IMR-90 (cell line): Measurements from ENCODE around the gene TMEM170B. TPM values are rescaled to one million over a fixed set of nuclear protein-coding genes. Genes with fewer than 3 reads are reported as not detected.

Source experiments
- ATAC-seq: fragments of 200-7000 bp; cut with Tn5 transposase; 2 replicates; pipeline ENCODE4 v1.9.1; 2020; ENCODE audit warnings: low read depth, mild to moderate bottlenecking, moderate library complexity
- BruUV-seq: library from RNA; stranded (reverse); fragments of 400-500 nt; replicated peaks from 2 replicates; lab custom pipeline; 2021; lab: Mats Ljungman, UMichigan
- CTCF ChIA-PET: fragments of 300-600 bp; formaldehyde crosslinking; extraction: SDS; loops from one replicate; lab custom pipeline; 2021; ENCODE audit warnings: antibody characterized with exemption; lab: Yijun Ruan, JAX
- POLR2A ChIA-PET: fragments of 300-600 bp; sonication (Branson Sonifier 250); formaldehyde crosslinking; loops from one replicate; lab custom pipeline; 2022; ENCODE audit warnings: antibody characterized with exemption; ENCODE audit not compliant: unreplicated experiment; lab: Charles Lee
- DNase-seq: peaks from one replicate; pipeline ENCODE4 v3.0.0; 2013
- H2AFZ ChIP-seq: replicated peaks from 2 replicates; pipeline ENCODE3; 2013; ENCODE audit warnings: low read length, mild to moderate bottlenecking; ENCODE audit not compliant: poor library complexity
- H2AK5ac ChIP-seq: 2 replicates; pipeline ENCODE4 v1.6.1; 2013; ENCODE audit warnings: low read depth, low read length, inconsistent platforms
- H2AK9ac ChIP-seq: replicated peaks from 2 replicates; pipeline ENCODE3; 2013; ENCODE audit warnings: mild to moderate bottlenecking, low read depth, low read length, moderate library complexity; ENCODE audit not compliant: poor library complexity
- H2BK120ac ChIP-seq: 2 replicates; pipeline ENCODE4 v1.6.1; 2013; ENCODE audit warnings: low read depth, low read length, inconsistent platforms
- H2BK15ac ChIP-seq: 3 replicates; pipeline ENCODE4 v1.6.1; 2013; ENCODE audit warnings: low read depth, low read length, inconsistent platforms
- H2BK20ac ChIP-seq: 2 replicates; pipeline ENCODE4 v1.6.1; 2013; ENCODE audit warnings: low read depth, mild to moderate bottlenecking, inconsistent platforms, low read length, moderate library complexity
- H2BK5ac ChIP-seq: 2 replicates; pipeline ENCODE4 v1.6.1; 2013; ENCODE audit warnings: mild to moderate bottlenecking, low read depth, low read length, inconsistent platforms; ENCODE audit not compliant: poor library complexity, severe bottlenecking
- H3K14ac ChIP-seq: replicated peaks from 2 replicates; pipeline ENCODE4 v1.6.1; 2013; ENCODE audit warnings: low read depth, low read length, inconsistent platforms
- H3K18ac ChIP-seq: 2 replicates; pipeline ENCODE4 v1.6.1; 2013; ENCODE audit warnings: low read depth, low read length, control low read depth
- H3K23ac ChIP-seq: 2 replicates; pipeline ENCODE4 v1.6.1; 2013; ENCODE audit warnings: low read depth, low read length, inconsistent platforms
- H3K27ac ChIP-seq: 2 replicates; pipeline ENCODE4 v1.5.1; 2013; ENCODE audit warnings: mild to moderate bottlenecking, control low read depth, low read length; ENCODE audit not compliant: insufficient read depth
- H3K27me3 ChIP-seq: 2 replicates; pipeline ENCODE4 v1.6.1; 2013; ENCODE audit warnings: low read length; ENCODE audit not compliant: control insufficient read depth, insufficient read depth
- H3K36me3 ChIP-seq: 2 replicates; pipeline ENCODE4 v1.6.1; 2013; ENCODE audit warnings: low read length, mixed read lengths; ENCODE audit not compliant: control insufficient read depth, insufficient read depth
- H3K4ac ChIP-seq: 2 replicates; pipeline ENCODE4 v1.6.1; 2013; ENCODE audit warnings: low read depth, low read length, inconsistent platforms
- H3K4me1 ChIP-seq: 2 replicates; pipeline ENCODE4 v1.6.1; 2013; ENCODE audit warnings: low read length, mixed read lengths; ENCODE audit not compliant: control insufficient read depth, insufficient read depth
- H3K4me2 ChIP-seq: 2 replicates; pipeline ENCODE4 v1.6.1; 2013; ENCODE audit warnings: low read depth, mild to moderate bottlenecking, control low read depth, low read length, moderate library complexity
- H3K4me3 ChIP-seq: 2 replicates; pipeline ENCODE4 v1.5.1; 2013; ENCODE audit warnings: low read depth, mild to moderate bottlenecking, control low read depth, low read length, moderate library complexity; ENCODE audit not compliant: insufficient read depth
- H3K56ac ChIP-seq: 2 replicates; pipeline ENCODE4 v1.6.1; 2013; ENCODE audit warnings: low read length, inconsistent platforms; ENCODE audit not compliant: insufficient read depth; ENCODE audit errors: extremely low read depth
- H3K79me1 ChIP-seq, 2 experiments: 2 replicates each; pipeline ENCODE4 v1.6.1; 2013; ENCODE audit warnings: low read length in 2 of 2, inconsistent platforms in 1 of 2, low read depth in 1 of 2
- H3K9ac ChIP-seq: 2 replicates; pipeline ENCODE4 v1.6.1; 2013; ENCODE audit warnings: low read depth, low read length, control low read depth
- H3K9me1 ChIP-seq: 2 replicates; pipeline ENCODE4 v1.6.1; 2013; ENCODE audit warnings: low read length, inconsistent platforms; ENCODE audit not compliant: insufficient read depth
- H3K9me3 ChIP-seq: 2 replicates; pipeline ENCODE4 v1.6.1; 2013; ENCODE audit warnings: low read length; ENCODE audit not compliant: control insufficient read depth, insufficient read depth
- H4K20me1 ChIP-seq: 2 replicates; pipeline ENCODE4 v1.6.1; 2013; ENCODE audit warnings: low read length, inconsistent platforms; ENCODE audit not compliant: insufficient read depth
- H4K5ac ChIP-seq: 2 replicates; pipeline ENCODE4 v1.6.1; 2013; ENCODE audit warnings: mild to moderate bottlenecking, low read depth, low read length, control low read depth
- H4K8ac ChIP-seq, 2 experiments: 2 replicates each; pipeline ENCODE4 v1.6.1; 2013; ENCODE audit warnings: low read depth in 2 of 2, low read length in 2 of 2, control low read depth in 1 of 2, inconsistent platforms in 1 of 2
- H4K91ac ChIP-seq: 2 replicates; pipeline ENCODE4 v1.6.1; 2013; ENCODE audit warnings: low read depth, low read length, inconsistent platforms; ENCODE audit not compliant: insufficient read depth
- CHD1 ChIP-seq: IDR thresholded peaks from 2 replicates; pipeline ENCODE4 v1.6.1; 2012; ENCODE audit warnings: low read depth, low read length, improper control_type of control experiment
- FOS ChIP-seq: fragments of 150-350 bp; IDR thresholded peaks from 2 replicates; pipeline ENCODE4 v1.6.1; 2016; ENCODE audit warnings: low read depth, low read length
- MAZ ChIP-seq: IDR thresholded peaks from 2 replicates; pipeline ENCODE4 v1.6.1; 2012; ENCODE audit warnings: low read depth, mild to moderate bottlenecking, low read length, improper control_type of control experiment, moderate library complexity, borderline replicate concordance
- POLR2A ChIP-seq: IDR thresholded peaks from 2 replicates; pipeline ENCODE4 v1.6.1; 2012; ENCODE audit warnings: mild to moderate bottlenecking, low read depth, low read length
- RAD21 ChIP-seq: IDR thresholded peaks from 2 replicates; pipeline ENCODE4 v1.6.1; 2012; ENCODE audit warnings: low read length, improper control_type of control experiment
- RCOR1 ChIP-seq: IDR thresholded peaks from 2 replicates; pipeline ENCODE4 v1.6.1; 2012; ENCODE audit warnings: mild to moderate bottlenecking, low read length, improper control_type of control experiment; ENCODE audit not compliant: insufficient replicate concordance
- RFX5 ChIP-seq: IDR thresholded peaks from 2 replicates; pipeline ENCODE4 v1.8.0; 2012; ENCODE audit warnings: low read depth, mild to moderate bottlenecking, low read length, moderate library complexity
- SMC3 ChIP-seq: fragments of 150-350 bp; IDR thresholded peaks from 2 replicates; pipeline ENCODE4 v1.6.1; 2016; ENCODE audit warnings: low read depth, mild to moderate bottlenecking, antibody characterized with exemption, low read length, moderate library complexity
- WGBS, 2 experiments: methylation state at CpG; one replicate each; pipeline versions ENCODE4 v1.1.5 to v1.1.7; 2013; ENCODE audit warnings: missing lambda C conversion rate in 2 of 2; ENCODE audit not compliant: insufficient read length in 1 of 2; ENCODE audit errors: extremely low coverage in 2 of 2; 5-methylcytosine and 5-hydroxymethylcytosine counted together
- dilution Hi-C: fragments of 300-500 bp; cut with HindIII; formaldehyde crosslinking; loops from one replicate; pipeline ENCODE4 v1.14.3; 2018; ENCODE audit warnings: low sequenced_read_pairs; ENCODE audit not compliant: unreplicated experiment
- in situ Hi-C: fragments of 300-500 bp; cut with MboI; formaldehyde crosslinking; loops from 3 replicates; pipeline ENCODE4 v1.14.3; 2019; ENCODE audit warnings: low sequenced_read_pairs, inconsistent platforms, mixed read lengths
- intact Hi-C: fragments of 100-400 bp; cut with micrococcal nuclease; formaldehyde crosslinking; loops from 2 replicates; pipeline ENCODE4 v1.10.0; 2022
- polyA plus RNA-seq, 3 experiments: library from polyadenylated mRNA; depleted of rRNA; stranded (reverse); fragments of >200 nt; gene quantifications; 2 replicates each; pipeline ENCODE4 v1.2.3, GENCODE V29; 2012; ENCODE audit warnings: low replicate concordance in 1 of 3
- total RNA-seq: library from RNA; depleted of rRNA; stranded (reverse); fragments of >200 nt; gene quantifications from 2 replicates; pipeline ENCODE4 v1.2.3, GENCODE V29; 2012
- TF ChIP-seq, protein P1 (sequence below): conservative IDR thresholded peaks from 2 replicates; pipeline ENCODE4 v1.5.1; 2012; ENCODE audit warnings: mild to moderate bottlenecking, low read depth, low read length, improper control_type of control experiment
- TF ChIP-seq, protein P2 (sequence below): fragments of 150-350 bp; IDR thresholded peaks from 2 replicates; pipeline ENCODE4 v1.6.1; 2017; ENCODE audit warnings: mild to moderate bottlenecking, antibody characterized with exemption, low read length, low read depth

The TMEM170B gene
- total and polyA plus RNA-seq, 2 of the 4 experiments (the other 2 are of a cell fraction), result 0.10 to 0.18 TPM

DNA sequence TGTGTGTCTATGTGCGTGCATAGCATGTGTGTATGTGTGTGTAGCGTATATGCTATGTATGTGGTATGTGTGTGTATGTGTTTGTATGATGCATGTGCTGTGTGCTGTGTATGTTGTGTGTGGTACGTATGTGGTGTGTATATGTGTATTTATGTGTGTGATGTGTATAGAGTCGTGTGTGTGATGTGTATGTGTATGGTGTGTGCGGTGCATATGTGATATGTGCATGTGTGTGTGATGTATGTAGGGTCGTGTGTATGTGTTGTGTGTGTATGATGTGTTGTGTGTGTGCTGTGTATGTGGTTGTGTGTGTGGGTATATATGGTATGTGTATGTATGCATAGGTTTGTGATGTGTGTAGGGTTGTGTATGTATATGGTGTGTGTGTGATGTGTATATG, 46.6 kb upstream of the TMEM170B start:
- Histone ChIP-seq H3K9ac (no peak overlapping the region), H3K14ac (no peak overlapping the region), H3K18ac (no peak overlapping the region), H2BK120ac (no peak overlapping the region), H2AK9ac (no peak overlapping the region), H3K36me3 (no peaks in the 10 kb centered on the region), H2BK15ac (no peak overlapping the region), H2AK5ac (peak overlapping the region; percentile 78), H3K9me1 (peaks cover 13% of the 10 kb centered on the region), H3K4ac (no peak overlapping the region), H3K27ac (no peak overlapping the region), H4K91ac (no peak overlapping the region; the same call in 1 of the 2 replicates), H3K9me3 (no peaks in the 10 kb centered on the region), H4K20me1 (no peaks in the 10 kb centered on the region), H4K5ac (no peak overlapping the region), H2BK5ac (peak overlapping the region; percentile 84), H2BK20ac (no peak overlapping the region), H3K79me1 (no peaks in the 10 kb centered on the region), H4K8ac (no peak overlapping the region), H3K56ac (no peak overlapping the region), H2AFZ (no peak overlapping the region), H3K23ac (no peak overlapping the region), H3K4me1 (peaks cover 5% of the 10 kb centered on the region), H3K4me2 (no peak overlapping the region), H3K27me3 (no peaks in the 10 kb centered on the region), H3K4me3 (no peak overlapping the region)
- POLR2A ChIA-PET, result no interaction called here
- CTCF ChIA-PET, result no interaction called here
- dilution Hi-C loops (no loop called here), in situ Hi-C loops (loop anchor here (10.0 kb wide), 1 partner anchor 256 kb away; the partner anchor contains the start of gene NEDD9), intact Hi-C loops (loop anchor here (5.0 kb wide), 1 partner anchor 164 kb away; no protein-coding TSS in a partner anchor)
- TF ChIP-seq RFX5 (no peak), POLR2A (no peak), RCOR1 (no peak), SMC3 (no peak), CHD1 (no peak), MAZ (no peak), RAD21 (no peak), FOS (no peak)
- TF ChIP-seq, protein P1, sequence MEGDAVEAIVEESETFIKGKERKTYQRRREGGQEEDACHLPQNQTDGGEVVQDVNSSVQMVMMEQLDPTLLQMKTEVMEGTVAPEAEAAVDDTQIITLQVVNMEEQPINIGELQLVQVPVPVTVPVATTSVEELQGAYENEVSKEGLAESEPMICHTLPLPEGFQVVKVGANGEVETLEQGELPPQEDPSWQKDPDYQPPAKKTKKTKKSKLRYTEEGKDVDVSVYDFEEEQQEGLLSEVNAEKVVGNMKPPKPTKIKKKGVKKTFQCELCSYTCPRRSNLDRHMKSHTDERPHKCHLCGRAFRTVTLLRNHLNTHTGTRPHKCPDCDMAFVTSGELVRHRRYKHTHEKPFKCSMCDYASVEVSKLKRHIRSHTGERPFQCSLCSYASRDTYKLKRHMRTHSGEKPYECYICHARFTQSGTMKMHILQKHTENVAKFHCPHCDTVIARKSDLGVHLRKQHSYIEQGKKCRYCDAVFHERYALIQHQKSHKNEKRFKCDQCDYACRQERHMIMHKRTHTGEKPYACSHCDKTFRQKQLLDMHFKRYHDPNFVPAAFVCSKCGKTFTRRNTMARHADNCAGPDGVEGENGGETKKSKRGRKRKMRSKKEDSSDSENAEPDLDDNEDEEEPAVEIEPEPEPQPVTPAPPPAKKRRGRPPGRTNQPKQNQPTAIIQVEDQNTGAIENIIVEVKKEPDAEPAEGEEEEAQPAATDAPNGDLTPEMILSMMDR, result no peak
- TF ChIP-seq, protein P2, sequence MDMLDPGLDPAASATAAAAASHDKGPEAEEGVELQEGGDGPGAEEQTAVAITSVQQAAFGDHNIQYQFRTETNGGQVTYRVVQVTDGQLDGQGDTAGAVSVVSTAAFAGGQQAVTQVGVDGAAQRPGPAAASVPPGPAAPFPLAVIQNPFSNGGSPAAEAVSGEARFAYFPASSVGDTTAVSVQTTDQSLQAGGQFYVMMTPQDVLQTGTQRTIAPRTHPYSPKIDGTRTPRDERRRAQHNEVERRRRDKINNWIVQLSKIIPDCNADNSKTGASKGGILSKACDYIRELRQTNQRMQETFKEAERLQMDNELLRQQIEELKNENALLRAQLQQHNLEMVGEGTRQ, result no peak
- ATAC-seq (no peak), DNase-seq (no peak)
- WGBS, 2 experiments, result 74 to 100% methylated on average over 1 to 6 of the region's 6 CpGs
- BruUV-seq, result no TSS peak
